HG03521 (cell line): ENCODE measurements around the gene CACNG4.

Experiments used
- ATAC-seq: cut with Tn5 transposase; IDR thresholded peaks from one replicate; pipeline ENCODE4 v1.9.1; 2021; ENCODE audit warnings: mild to moderate bottlenecking, moderate library complexity; ENCODE audit not compliant: unreplicated experiment

The CACNG4 gene

DNA sequence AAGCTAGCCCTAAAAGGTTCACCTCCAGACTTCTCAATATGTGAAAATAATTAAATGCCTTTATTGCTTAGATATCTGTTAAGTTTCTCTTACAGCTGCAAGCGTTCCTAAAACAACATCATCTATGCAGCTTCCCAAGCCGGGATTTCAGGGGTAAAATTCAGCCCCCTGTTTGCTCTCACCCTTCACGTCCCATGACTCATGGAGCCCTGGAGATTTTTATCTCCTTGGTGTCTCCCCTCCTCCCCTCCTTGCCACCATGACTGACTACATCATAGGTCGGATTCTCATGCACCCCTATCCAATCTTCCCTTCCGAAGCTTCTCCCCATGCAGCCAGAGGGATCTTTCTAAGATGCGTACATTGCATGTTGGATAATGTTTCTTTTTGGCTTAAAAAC, 21.0 kb upstream of the CACNG4 start:
- no peak for ATAC-seq

DNA sequence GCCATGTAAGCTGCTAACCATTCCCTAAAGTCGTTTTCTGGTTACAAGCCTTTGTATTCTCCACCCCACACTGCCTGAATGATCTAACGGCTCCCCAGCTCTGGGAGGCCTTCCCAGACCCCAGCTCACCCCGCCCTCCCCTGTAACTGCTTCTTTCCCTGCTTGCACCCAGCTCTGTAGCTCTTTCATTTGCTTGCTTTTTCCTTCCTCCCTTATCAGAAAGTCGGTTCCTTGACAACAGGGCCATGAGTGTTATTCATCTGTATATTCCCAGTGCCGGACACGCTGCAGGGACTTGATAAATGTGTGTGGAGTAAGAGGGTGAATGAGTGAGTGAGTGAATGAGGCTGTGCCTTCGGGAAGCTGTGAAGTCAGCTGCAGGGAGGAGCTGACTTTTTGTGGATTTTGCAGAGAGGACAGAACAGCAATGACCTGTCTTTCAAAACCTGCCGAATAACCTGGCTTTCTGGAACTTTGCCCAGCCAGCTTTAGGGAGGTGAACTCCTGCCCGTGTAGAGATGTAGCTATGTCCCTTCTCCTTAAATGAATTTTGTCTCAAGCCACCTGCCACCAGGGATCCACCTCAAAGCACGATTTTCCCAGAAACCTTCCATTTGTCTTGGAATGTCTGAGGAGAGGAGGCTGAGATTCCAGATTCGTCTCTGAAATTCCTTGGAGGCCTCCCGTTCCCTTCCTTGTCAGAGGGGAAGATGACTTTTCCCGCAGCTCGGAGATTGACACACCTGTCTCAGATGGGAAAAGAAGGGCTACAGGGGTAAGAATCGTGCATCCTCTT, 20.0 kb upstream of the CACNG4 start:
- ATAC-seq = no peak

DNA sequence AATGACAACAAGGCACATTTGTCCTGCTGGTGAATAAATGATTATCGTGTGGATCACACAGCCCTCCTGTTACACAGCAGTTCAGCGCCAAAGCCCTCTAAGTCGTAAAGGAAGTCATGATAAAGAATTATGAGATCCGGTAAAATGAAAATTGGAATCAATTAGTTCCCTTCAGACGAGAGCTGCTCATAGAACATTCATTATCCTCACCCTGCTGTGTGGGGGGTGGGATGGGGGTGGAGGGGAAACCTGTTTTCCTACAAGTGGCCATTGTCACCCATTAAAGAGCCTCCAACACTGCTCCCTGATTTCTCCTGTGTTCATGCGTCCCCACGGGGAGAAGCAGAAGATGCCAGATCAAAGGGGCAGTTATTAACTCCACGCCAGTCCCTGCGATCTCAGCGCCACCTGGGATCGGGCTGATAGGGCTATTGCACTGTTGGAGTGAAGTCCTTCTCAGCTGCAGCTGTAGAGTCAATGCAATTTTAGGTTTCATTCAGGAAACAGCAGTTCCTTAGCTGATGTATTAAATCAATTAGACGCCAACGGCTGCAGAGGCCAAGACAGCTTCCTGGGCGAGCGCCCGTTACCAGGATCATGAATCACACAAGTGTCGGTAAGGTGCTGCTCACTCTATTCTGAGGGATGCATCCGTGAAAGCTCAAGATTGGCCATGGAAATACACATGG, 19.2 kb upstream of the CACNG4 start:
- no peak for ATAC-seq

DNA sequence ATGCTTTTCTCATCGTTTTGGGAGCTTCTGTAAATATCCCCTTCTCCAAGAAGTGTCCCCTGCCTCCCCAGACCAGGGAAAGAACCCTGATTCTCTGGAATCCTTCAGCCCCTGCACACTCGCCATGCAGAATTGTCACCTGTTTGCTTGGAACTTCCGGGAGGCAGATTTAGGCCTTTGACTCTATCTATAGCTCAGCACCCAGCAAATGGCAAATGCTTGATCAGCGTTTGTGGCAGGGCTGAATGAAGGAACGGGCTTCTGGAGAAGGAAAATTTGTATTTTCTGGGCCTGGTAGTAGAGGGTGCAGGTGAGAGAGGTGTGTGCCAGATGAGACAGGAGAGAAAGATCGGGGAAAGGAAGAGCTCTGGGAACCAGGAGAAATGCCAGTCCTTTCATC, 18.3 kb upstream of the CACNG4 start:
- ATAC-seq = no peak

DNA sequence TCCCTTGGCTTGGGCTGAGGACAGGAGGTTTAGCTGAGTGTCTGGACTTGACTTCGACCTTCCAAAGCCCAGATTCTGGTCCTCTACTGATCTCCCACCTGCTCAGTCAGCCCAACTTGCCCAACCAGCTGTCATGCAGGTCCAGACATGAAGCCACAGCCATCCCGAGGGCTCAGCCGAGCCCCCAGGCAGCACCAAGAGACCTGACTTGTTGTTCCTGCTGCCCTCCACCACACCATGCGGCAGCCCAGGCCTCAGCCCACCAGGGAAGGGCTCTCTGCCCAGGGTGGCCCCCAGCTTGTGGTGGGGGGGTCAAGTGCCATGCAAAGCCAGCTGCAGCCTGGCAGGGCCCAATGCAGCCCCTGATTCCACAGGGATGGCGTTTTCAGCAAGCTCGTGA, 17.2 kb upstream of the CACNG4 start:
- no peak for ATAC-seq

DNA sequence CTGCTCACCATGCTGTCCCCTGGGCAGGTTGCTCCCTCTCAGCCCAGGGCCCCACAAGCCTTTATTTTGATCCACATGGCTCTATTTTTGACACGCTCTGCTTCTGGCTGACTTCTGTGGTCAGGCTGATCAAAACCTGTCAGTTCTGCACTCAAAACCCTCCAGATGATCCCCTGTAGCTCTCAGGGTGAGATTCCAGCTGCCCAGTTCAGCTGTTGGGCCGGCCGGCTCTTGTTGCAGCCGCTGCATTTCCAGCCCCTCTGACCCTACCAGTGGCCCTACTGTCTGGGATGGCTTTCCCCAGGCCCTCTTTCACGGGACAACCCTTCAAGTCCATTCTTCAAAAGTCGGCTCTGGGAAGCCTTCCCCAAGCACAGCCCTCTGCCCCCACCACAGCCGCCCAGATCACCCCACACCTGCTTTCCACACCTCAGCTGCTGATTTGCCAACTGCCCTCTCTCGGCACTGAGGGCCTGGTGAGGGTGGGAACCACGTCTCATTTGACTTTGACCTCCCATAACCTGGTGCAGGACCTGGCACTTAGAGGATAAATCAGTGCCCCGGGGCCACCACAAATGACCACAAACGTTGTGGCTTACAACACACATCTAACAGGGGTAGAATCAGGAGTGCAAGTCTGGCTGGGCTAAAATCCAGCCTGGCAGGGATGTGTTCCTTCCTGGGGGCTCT, 16.3 kb upstream of the CACNG4 start:
- ATAC-seq = no peak

DNA sequence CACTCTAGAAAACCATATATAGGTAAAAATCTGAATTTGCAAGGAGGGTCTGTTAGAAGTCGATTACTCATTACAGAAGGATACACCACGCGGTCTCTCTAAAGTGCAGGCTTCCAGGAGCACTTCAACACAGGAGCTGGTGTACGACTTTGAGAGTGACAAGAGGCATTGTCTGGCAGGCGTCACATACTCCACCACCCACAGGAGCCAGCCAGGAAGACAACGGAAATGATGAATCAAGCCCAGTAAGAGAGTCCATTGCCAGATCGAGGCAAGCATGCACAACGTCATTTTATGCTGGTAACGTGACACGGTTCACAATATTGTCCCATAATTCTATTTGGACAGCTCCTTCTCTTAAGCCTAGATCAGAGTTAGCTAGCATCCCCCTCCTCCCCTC, 15.0 kb upstream of the CACNG4 start:
- no peak for ATAC-seq

DNA sequence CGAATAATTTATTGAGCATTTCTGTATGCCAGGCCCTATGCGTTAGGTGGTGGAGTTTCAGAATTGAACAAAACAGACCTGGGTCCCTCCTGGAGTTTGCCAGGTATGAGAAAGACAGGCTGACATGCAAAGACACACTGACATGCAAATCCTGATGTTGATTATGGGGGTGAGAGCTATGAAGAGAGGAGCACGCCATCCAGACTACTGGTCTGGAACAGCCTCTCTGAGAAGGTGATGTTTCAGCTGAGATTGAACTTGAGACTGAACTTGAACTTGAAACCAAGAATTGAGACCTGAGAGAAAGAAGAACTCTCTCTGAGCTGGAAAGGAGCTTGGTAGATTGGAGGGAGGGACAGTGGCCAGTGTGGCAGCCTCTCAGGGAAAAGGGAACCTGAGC, 14.2 kb upstream of the CACNG4 start:
- ATAC-seq = no peak

DNA sequence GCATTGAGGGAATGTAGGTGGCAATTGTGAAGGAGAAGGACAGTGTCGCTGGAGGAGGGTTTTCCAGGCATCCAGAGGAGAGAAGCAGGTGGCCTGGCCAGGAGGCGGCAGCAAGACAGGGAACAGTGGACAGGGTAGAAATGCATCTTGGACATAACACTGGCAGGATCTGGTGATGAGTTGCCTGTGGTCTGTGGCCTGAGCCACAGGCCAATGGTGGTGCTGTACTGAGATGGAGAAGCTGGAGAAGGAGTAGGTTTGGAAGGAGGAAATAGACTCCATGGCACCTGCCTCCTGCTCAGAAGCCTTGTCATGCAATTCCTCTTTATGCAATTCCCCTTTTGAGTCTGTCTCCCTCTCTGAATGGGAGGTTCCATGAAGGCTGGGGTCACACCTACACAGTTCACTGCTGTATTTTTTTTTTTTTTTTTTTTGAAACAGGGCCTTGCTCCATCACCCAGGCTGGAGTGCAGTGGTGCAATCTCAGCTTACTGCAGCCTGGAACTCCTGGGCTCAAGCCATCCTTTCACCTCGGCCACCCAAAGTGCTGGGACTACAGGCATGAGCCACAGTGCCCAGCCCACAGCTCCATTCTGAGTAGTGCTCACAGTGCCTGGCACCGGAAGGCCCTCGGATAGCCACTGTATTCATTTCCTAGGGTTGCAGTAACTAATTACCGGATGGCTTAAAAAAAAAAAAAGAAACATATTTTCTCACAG, 13.5 kb upstream of the CACNG4 start:
- ATAC-seq = no peak

DNA sequence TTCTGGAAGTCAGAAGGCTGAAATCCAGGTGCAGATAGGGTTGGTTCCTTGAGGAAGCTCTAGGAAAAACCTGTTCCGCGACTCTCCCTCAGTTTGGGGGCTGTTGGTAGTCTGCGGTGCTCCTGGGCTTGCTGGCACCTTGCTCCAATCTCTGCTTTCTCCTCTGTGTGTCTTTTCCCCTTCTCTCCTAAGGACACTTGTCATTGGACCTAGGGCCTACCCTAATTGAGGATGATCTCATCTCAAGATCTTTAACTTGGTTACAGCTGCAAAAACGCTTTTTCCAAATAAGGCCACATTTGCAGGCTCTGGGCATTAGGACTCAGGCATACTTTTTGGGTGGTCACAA, 12.9 kb upstream of the CACNG4 start:
- ATAC-seq = no peak

DNA sequence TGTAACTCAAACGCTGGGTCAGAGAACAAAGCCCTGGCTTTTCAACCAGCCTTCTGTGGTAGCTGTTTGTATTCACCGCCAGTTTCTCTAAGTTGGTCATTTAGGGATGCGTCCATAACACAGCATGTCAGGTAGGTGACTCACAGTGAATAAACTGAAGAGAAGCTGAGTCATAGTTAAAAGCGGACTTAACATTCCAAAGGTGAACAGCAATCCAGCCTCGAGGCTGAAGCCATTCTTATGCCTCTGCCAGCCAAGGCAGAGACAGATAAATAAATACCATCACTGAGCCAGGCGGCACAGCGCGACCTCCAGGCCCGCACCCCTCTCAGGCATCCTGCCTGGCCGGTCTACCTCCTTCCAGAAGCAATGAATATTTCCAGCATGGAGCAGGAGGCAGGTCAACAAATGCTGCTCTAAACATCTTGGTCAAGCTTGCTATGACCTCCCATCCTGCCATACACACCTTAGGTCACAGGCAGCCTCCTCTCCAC, 12.4 kb upstream of the CACNG4 start:
- no peak for ATAC-seq

DNA sequence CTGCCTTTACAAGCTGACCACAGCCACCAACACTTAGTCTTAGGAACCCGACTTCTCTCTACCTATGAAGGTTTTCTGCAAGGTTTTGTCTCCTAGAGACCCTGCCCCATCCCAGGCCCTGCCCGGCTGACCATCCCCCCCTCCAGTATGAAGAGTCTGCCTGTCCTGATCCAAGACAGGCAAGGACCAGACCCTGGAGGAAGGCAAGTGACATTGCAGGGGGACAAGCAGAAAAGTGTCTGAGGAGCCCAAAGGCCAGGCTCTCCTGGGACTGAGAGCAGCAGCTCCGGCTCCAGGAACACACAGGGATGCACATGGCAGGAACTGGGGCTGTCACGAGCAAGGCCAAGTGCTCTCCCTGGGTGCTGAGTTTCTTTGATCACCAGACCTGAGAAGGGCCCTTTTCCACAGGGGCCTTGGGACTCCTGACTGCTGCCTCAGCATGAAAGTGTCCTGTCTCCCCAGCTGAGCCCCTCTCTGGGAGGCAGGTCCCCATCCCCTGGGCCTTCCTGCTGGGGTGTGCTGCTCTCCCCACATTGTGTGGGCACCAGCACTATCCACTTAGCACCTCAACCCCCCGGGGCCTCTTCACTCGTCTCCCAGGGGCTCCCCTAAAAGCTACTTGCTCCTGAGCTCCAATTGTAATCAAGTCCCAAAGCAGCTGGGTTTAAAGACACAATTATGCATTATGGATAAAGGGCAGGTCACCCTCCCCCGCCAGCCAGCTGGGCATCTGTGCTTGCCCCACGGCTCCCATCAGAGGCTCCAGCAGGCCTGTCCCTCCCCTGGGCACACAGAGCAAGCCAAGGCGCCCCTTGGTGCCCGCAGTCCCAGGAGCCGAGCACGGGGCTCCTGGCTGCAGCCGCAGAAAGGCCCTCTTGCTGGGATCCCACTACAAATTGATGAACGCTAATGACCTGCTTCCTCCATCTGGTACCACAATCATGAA, 11.6 kb upstream of the CACNG4 start:
- ATAC-seq = no peak

DNA sequence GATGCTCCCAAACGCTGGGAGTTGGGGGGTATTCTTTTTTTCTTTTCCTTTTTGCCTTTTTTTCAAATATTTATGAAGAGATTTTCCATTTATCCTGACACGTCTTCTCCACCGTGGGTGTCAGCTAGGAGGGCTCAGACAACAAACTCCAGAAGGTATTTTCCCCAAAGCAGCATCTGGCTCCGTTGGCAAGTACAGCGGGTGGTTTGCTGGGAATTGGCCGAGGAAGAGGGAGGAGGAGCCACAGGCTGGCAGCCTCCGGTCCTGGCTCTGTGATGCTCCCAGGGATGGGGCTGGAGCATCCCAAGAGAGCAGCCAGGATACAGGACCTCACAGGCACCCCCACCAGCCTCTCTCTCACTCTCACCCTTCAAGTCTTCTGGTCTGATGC, 10.9 kb upstream of the CACNG4 start:
- ATAC-seq = no peak

DNA sequence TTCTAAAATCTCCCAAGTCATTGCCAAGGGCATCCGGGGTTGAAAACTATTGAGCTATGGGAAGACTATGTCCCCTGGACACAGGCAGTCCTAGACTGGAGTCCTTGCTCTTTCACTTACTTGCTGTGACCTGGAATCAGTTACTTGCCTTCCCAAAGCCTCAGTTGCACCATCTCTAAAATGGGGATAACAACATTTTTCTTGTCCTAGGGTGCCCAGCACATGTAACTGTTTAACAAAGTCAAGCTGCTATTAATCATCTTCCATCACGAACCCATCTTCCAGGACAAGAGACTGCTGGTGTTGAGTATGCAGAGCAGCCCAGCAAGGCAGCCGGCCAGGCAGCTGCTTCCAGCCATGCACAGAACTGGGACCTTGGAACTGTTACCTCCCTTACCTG, 9.9 kb upstream of the CACNG4 start:
- ATAC-seq = no peak

DNA sequence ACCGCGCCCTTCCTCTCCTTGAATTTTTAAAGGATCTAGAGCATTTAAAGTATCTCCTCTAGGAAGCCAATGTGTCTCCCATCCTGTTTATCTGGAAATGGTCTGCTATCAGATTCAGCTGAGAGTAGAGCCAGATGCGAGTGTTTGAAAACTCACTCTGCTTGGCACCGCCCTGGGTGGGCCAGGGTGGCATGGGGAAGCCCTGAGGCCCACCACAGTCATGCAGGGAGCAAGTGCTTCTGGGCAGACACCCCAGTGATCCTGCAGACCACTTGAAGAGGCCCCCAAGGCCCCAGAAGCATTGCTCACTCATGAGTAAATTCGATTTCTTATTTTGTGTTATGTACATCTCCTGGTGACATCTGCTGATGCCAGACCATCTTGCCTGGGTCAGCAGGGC, 8.7 kb upstream of the CACNG4 start:
- ATAC-seq = no peak

DNA sequence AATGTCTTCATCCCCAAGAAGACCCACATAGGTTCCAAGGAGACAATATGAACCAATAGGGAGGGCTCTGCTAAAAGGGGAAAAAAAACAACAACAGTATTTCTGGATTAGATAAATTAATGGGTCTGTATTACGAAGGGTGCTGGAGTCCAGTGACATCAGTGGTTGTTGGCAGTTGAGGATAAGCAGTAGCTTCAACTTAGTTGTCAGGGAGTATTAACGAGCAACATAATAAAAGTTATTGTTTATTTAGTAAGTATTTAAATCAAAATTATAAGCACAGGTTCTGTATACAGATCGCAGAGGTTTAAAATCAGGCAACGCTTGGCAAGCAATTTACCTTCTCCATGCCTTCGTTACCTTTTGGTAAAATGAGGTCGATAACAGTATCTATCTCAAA, 7.6 kb upstream of the CACNG4 start:
- ATAC-seq = no peak

DNA sequence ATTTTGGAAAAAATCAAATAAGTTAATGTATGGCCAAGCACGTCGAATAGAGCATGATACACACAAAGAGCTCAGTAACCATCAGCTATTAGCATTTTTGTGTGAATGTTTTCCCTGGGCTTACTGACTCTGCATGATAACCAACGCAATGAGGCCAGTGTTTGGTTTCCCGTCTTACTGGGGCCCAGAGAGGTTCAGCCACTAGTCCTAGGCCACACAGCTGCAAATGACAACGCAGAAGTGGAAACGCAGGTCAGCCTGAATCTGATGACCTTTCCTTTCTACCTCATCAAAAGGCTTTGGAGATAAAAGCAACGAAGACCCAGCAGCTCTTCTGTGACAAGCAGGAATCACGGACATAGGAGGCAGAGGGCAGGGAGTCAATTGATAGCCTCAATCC, 7.2 kb upstream of the CACNG4 start:
- no peak for ATAC-seq

DNA sequence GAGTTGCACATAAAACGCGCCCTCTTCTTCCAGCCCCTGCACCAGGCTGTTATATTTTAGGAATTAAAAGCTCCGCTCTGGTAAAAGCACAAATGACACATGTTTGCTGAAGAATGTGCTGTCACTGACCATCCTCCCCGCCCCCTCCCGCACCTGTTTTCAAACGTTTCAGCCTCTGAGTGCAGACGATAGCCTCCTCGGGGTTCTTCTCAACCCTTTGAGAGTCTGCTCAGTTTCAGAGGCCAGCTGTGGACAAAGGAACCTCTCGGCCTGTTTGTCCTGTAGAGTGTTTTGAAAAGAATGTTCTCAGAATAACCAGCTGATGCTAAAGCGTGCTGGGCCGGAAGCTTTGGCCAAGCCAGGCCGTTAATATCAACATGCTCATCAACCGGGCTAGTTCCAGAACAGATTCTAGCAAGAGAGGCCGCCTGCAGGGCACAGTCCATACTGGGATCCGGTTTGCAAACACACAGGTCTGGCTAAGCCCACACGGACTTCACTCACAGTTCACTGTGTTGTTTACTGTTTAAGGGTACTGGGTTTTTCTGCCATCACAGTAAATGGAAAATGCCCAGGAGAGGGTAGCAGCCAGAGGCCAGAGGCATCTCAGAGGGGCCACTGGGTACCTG, 6.4 kb upstream of the CACNG4 start:
- ATAC-seq = no peak

DNA sequence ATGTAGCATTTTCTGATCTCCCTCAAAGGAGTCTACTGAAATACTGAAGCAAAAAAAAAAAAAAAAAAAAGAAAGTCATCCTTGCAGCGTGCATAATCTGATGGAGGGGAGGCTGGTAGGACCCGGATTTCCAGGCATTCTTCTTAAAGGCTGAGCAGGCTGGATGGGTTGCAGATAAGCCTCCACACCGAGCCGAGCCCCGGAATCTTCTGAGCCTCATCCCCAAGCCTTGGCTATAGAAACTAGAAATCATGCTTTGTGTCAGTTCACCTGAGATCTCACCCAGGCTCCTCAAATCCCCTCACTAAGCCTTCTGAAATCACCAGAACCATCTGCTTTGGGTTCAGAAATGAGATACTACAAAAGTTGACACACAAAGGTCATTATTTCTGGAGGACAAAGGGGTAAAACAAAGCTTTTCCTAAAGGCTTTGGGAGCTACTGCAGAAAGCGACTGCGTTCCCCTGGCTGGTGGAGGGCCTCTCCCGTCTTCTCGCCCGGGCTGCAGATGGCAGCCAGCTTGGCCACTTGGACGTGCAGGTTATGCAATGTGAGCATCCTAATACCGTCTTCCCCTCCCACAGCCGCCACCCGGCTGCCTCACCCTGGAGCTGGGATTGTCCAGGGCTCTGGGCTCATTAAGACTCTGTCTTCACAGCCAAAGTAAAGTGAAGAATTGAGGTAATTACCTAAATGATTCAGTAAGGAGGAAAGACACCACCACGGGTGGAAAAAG, 4.7 kb upstream of the CACNG4 start:
- no peak for ATAC-seq
